Hematopoietic multipotent progenitor cell (in vitro differentiated cells): ENCODE data around the gene SNHG17. TPM values are rescaled to one million over a fixed set of nuclear protein-coding genes. Genes with fewer than 3 reads are reported as not detected.
"Not testable (repeated sequence)": the region's sequence is repeated elsewhere in the genome, so short reads cannot be mapped to it uniquely, and the experiment has no call there.

Experiments used
- DNase-seq, 3 donors: peaks; one replicate each; pipeline ENCODE4 v3.0.0-alpha.2; 2011 to 2015; ENCODE audit warnings: low read depth in 2 of 3, low spot score in 2 of 3
- total RNA-seq: library from RNA; depleted of rRNA; stranded (reverse); fragments of >200 nt; gene quantifications from one replicate; pipeline ENCODE4 v1.2.3, GENCODE V29; 2012

SNHG17 gene
- total RNA-seq, 1 donor: 13.2 TPM

DNA sequence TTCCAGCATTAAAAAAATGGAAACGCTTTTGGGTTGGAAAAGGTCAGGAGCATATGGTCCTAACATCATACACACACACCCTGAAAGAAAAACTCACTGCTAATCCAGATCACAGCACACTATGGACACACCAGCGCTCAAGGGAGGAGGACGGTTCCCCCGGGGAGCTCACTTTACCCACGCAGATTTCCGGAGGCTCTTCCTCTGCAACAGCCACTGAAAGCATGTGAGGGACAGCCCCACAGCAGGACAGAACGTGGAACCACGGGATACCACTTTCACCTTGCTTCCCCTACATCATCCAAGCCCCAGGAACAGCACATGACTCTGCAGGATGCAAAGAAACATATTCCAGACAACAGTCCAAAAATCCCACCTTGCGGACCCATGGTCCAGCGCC lies 13.2 kb downstream of the SNHG17 start:
- no peak for DNase-seq

DNA sequence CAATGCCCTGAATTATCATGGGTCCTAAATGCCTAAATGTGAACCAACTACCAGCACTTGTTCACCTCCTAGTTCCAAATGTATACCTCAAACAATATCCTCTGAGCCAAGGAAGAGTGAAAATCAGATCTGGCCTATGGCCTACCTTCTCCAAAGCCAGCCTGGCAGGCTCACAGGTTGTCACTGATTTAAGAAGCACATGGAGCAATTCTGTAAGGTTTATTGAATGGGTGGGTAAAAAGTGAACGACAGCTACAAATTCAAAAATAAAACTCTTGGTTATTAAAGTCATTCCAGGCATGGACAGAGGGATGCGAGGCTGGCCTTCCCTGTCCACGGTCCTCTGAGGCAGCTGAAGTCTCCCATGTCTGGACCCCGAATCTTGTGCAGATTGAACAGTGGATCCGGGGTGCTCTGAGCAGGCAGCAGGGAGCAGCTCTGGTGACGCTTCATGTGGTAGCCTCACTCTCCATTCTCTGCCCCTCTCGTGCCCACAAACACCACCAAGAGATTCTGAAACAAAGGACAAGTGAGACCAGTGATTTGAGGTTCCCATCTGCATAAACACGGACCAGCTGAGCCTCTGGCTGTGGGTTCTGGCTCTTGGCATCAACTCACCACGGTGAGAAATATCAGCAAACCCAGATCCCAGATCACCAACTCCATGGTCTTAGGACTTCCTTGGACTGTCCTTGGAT lies 14.6 kb downstream of the SNHG17 start:
- DNase-seq: no peak

DNA sequence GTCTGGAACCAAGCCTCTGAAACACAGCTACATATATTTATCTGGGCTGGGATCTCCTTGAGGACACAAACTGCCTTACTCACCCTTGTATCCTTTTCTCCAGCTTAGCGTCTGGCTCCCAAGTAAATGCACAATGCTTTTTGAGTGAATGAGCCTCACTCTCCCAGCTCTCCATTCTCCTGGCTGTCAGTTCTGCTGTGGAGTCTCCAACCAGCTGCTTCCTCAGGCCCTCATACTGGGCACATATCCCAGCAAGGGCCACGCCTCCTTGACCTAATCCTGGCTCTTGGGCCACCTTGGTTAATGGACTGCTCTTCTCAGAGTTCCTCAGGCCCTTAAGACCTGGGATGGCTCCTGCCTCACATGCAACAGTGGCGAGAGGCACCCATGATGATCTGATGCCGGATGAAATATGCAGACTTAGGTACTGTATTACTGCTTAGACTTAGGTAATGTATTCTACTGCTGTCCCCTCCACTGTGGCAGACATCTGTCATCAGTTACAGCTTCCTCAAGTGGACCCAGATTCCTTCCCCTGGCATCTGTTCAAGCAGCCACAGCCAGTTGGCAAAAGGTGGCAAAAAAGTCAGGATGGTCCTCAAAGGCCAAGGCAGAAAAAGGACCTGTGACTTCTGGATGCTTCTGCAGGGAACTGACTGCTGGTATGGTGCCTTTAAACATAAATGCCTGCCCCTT lies 16.5 kb downstream of the SNHG17 start:
- no peak for DNase-seq

DNA sequence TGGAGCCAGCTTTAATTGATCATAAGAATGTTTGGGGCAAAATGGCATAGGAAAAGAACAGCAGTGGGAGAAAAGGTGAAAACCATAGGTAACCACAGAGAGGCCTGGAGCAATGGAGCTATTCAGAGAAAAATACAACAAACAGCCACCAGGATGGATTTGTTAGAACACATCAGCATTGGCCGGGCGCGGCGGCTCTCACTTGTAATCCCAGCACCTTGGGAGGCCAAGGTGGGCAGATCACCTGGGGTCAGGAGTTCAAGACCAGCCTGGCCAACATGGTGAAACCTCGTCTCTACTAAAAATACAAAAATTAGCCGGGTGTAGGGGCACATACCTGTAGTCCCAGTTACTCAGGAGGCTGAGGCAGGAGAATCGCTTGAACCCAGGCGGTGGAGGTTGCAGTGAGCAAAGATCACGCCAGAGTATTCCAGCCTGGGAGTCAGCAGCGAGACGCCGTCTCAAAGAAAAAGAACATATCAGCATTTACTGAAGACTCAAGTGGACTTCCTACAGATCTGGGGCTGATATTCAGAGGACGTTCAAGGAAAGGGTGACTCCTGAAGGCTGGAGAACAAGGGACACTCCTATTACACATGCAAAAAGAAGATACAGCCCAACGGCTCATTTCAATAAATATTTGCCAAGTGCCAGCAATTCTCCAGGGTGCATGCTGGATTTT lies 20.2 kb downstream of the SNHG17 start:
- no peak for DNase-seq

DNA sequence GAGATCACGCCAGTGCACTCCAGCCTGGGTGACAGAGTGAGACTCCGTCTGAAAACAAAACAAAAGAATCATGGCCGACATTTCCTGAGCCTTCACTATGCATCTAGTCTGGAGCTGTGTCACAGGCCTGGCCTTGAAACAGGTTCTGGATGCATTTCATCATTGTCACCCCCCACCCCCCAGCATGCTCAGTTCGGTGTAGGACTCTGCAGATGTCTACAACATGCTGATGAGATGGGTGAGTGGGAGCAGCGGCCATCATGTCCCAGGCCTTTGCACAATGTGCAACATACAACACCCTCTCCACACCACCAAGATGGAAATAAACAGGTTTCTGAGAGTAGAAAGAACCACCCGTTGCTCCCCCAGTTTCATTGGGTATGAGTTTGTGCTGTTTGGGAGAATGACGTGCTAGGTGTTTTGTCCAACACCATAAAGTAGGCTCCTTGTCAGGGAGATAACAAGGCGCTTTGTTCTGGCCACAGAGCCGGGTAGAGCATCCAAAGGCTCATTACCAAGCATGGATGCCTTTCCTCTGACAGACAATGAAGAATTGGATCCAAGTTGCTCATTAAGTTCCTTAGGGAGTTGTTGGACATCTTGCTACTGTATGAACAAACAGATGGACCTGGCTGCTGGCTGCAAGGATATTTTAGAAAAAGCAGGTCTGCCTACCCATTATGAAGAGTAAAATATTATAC lies 22.1 kb downstream of the SNHG17 start:
- DNase-seq: no peak

DNA sequence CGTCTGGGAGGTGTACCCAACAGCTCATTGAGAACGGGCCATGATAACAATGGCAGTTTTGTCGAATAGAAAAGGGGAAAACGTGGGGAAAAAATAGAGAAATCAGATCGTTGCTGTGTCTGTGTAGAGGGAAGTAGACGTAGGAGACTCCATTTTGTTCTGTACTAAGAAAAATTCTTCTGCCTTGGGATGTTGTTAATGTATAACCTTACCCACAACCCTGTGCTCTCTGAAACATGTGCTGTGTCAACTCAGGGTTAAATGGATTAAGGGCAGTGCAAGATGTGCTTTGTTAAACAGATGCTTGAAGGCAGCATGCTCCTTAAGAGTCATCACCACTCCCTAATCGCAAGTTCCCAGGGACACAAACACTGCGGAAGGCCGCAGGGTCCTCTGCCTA lies 27.3 kb downstream of the SNHG17 start:
- not testable (repeated sequence) for DNase-seq

DNA sequence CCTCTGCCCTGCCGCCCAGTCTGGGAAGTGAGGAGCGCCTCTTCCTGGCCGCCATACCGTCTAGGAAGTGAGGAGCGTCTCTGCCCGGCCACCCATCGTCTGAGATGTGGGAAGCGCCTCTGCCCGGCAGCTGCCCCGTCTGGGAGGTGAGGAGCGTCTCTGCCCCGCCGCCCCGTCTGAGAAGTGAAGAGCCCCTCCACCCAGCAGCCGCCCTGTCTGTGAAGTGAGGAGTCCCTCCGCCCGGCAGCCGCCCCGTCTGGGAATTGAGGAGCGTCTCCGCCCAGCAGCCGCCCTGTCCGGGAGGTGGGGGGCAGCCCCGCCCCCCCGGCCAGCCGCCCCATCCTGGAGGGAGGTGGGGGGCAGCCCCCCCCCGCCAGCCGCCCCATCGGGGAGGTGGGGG lies 27.8 kb downstream of the SNHG17 start:
- no peak for DNase-seq

DNA sequence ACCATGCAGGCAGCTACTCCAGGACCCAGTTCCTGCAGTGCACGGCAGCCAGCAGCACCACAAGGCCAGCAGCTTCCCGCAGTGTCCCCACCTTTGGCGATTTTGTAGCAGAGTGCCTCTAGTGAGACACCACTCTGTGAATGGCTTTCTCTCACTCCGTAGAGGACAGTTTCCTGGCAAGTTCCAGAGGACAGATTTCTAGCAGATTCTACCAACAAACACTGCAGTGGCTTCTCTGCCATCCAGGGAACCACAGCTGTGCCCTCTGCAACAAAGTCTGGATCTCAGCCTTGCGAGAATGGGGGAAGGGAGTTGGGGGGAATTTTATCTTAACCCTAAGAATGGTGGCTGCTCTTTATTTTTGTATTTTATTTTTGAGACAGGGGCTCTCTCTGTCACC lies 28.7 kb downstream of the SNHG17 start:
- DNase-seq: no peak

DNA sequence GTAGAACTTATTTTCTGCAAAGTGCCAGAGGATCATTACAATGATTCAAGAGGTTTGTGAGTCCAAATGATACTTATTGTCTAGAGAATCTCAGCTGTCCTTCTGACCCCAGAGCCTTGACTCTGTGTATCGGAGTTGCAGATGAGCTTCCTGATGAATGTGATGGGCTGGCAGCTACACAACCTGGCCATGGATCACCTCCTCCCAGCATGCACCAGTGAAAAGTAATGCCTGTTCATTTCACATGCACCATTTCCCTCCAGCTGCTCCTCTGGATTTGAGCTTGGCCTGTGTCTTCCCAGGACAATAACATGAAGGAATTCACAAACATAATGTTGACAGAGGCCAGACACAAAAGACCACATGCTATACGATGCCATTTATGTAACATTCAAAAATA lies 30.0 kb downstream of the SNHG17 start:
- DNase-seq: no peak

DNA sequence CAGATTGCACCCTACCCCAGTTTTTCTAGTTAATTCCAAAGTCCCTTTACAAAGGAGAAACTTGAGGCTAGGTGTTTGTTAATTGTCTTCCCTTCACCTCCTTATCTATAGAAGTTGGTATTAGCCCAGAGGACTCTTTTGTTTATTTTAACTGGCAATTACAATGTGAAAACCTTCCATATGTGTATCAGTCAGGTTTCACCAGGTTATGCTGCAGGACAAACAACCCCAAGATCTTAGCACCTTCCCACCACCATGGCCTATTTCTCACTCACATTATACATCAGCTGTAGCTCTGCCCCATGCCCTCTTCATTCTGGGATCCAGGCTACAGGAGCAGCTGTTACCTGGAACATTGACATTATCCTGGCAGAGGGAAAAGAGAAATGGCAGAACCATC lies 31.1 kb downstream of the SNHG17 start:
- no peak for DNase-seq

DNA sequence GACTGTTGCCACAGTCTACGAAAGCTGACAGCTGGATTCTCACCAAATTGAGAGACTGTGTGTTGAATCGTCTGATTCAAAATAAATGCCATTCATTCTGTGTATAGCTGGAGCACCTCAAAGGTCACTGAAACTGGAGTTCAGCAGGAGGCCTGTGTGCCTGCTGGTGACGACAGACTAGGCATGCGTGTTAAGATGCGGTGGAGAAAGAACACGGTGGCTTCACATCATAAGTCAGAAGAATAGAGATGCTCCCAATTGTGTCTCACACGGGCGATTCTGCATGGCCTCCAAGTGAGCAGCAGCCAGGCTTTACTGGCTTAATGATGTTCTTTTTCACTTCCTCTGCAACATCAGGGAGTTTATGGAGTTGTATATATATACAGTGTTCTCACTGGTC lies 32.3 kb downstream of the SNHG17 start:
- DNase-seq: no peak

DNA sequence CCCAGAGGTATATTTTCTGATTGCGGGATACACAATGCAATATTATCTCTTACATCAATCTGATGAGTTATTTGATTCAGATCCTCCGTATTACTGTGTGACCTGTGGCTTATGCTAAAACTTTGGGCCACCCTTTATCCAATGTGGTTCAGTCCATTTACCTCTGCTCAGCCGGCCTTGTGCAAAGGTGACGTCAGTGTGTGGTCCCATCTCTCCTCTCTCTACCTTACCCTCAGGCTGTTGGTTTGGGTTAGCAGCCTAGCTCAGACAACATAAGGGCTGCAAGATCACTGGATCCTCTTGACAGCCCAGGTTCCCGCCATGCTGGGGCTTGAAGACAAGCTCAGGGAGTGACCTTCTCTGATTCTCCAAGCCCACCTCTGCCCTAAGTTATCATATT lies 33.0 kb downstream of the SNHG17 start:
- DNase-seq: no peak

DNA sequence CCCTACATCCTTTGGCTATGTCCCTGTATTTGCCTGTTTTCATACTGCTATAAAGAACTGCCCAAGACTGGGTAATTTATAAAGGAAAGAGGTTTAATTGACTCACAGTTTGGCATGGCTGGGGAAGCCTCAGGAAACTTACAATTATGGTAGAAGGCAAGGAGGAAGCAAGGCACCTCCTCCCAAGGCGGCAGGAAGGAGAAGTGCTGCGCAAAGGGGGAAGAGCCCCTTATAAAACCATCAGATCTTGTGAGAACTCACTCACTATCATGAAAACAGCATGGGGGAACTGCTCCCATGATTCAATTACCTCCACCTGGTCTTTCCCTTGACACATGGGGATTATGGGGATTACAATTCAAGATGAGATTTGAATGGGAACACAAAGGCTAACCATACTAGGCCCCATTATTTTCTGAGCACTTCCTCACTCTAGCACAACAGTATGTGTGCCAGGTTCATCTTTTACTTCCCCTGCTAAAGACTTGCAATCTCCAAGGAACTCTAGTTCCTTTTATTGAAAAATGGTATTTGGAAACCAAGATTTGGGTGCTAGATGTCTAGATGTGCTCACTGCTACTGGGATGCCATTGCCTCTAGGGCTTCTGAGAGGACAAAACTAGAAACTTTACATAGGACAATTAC lies 39.3 kb downstream of the SNHG17 start:
- DNase-seq: not testable (repeated sequence)

DNA sequence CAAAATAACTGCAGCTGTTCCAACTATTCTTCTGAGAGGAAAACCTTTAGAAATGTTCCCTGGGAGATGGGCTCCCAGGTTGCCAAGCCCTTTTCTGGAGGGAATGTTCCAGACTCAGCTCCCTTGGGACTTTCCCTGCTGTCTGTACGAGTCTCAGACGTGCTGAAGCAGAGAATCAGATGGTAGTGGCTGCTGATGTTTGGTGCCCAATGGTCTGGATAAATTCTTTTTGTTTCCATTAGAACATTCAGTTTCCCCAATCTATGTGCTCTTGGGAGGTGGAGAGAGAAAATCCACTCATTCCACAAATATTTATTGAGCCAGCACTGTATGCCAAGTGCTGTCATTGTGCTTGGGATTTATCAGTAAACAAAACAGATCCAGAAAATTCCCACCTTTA lies 40.0 kb downstream of the SNHG17 start:
- no peak for DNase-seq

DNA sequence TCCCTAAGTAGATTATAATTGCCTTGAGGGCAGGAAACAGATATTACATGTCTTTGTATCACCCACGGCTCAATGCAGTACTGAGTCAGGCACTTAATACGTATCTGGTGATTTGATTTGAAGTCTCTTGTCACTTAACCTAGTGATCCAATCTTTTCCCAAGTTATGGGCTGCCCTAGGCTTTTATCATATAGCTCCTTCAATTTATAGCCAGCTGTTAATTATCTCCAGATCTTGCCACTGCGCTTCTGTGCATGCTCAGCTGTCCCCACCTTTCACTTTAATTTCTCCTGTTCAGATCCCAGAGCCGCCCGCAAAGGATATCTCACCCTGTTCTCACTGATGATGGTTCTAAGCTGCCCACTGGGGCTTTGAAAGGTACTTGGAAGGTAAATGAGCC lies 41.9 kb downstream of the SNHG17 start:
- no peak for DNase-seq

DNA sequence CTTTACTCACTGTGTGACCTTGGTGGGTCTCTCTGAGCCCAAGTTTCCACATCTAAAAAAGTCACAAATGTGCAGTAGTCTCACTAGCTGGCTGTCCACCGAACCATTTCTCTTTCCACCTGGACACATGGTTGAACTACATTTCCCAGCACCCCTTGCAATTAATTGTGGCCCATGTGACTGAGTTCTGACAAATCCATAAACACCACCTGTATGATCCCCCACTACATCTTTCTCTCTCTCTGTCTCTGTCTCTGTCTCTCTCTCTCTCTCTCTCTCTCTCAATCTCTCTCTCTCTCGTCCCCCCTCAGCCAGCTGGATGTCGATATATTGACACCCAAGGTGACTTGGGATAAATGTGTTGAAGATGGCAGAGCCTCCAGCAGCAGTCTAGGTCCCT lies 42.8 kb downstream of the SNHG17 start:
- DNase-seq: no peak

DNA sequence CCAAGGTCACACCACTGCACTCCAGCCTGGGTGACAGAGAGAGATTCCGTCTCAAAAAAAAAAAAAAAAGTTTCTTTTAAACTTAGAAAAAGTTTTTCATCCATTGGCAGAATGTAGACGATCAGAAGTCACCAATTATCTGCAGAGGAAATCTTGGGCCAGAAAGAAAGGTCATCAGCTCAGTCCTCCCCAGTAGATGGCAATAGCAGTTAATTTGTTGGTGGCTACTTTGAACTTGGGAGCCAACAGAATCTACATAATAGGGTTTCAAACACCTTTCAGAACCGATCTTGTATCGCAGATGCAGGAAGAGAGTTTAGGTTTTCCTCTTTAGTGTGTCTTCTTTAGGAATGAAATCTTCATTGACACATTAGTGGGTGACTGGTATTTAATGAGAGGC lies 47.2 kb downstream of the SNHG17 start:
- DNase-seq: no peak

DNA sequence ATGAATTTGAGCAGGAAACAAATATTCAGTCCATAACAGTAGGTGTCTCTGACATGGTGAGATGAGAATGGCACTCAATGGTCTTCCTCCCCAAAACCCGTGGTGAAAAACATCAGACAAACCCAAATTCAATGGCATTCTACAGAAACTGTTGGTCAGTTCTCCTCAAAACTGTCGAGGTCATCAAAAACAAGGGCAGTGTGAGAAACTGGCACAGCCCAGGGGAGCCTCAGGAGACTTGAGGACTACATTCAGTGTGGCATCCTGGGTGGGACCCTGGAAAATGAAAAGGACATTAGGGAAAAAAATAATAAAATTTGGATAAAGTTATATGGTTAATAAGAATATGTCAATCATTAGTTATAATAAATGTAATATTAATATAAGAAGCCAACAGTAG lies 48.3 kb downstream of the SNHG17 start:
- no peak for DNase-seq

DNA sequence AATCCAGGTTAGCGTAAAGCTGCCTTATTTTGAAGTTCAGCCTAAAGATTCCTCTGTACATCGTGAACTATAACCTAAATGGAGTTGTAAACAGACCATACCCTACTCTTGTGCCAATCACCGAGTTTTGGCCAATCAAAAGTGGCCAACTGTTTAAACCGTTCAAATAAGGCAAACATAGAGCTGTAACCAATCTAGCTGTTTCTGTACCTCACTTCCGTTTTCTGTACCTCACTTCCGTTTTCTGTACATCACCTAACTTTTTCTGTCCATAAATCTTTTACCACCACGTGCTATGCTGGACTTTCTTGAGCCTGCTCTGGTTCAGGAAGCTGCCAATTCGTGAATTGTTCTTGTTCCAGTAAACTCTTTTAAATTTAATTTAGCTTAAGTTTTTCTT lies 49.1 kb downstream of the SNHG17 start:
- peak in 2 of 3 donors; percentile 3 to 17 for DNase-seq

DNA sequence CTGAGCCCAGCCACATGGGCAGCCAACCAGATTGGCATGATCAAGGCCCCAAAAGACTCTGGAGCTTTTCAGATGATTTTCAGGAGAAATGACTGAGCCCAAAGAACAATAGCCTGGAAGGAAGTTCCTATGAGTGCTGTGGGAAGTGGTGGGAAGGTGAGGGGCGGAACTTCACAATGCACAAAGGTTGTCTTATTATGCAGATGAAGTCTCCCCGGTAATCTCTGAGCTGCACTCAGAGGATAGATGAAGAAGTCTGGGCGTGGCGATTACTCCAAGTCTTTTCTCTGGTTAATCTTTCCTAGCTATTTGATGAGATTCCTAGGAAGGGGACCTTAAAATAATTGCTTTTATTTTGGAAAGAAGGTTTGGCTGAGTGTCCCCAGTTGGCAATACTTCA lies 52.0 kb downstream of the SNHG17 start:
- no peak for DNase-seq

DNA sequence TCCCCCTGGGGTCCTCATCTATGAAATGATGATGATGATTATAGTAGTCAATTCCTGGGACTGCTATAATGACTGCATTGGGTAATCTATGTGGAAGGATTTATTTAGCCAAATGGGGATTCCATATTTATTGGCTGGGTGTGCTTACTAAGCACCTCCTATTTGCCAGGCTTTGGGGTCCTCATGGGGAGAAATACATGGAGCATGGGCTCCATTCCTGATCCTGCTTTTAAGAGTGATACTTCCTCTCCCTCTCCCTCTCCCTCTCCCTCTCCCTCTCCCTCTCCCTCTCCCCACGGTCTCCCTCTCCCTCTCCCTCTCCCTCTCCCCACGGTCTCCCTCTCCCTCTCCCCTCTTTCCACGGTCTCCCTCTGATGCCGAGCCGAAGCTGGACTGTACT lies 57.3 kb downstream of the SNHG17 start:
- DNase-seq: not testable (repeated sequence)
